Astrocyte of the spinal cord (primary cell): ENCODE measurements around the gene ANP32B.
"Not testable (repeated sequence)": the region's sequence is repeated elsewhere in the genome, so short reads cannot be mapped to it uniquely, and the experiment has no call there.

Source experiments
- DNase-seq: peaks from one replicate; pipeline ENCODE4 v3.0.0; 2011; ENCODE audit warnings: low read depth, low spot score
- H3K4me3 ChIP-seq: 2 replicates; pipeline ENCODE4 v1.5.1; 2011; ENCODE audit warnings: low read depth, mild to moderate bottlenecking, low read length, moderate library complexity
- in situ Hi-C: cut with HindIII; loops from 2 replicates; pipeline ENCODE4 v1.10.0; 2017; ENCODE audit warnings: low sequenced_read_pairs
- TF ChIP-seq, protein P1 (sequence below): IDR thresholded peaks from 2 replicates; pipeline ENCODE4 v1.5.1; 2012; ENCODE audit warnings: low read depth, mild to moderate bottlenecking, low read length, inconsistent platforms

ANP32B gene

DNA sequence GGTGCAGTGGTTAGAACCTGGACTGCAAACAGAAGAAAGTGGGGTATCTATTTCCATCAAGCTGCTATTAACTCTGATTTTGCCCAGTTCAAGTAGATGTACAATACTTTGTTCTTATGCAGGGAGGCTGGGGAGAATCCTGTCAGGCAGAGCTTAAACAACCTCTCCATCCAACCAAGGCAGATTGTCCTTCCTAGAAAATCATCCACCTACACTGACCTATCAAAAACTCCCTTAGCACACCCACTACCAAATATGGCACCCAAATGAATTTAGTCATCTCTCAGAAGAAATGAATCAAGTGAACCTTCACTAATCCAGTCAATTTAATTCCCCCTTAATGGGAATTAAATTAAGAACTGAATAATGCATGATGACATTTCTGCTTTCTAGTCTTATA, 26.8 kb upstream of the ANP32B start:
- TF ChIP-seq, protein P1, sequence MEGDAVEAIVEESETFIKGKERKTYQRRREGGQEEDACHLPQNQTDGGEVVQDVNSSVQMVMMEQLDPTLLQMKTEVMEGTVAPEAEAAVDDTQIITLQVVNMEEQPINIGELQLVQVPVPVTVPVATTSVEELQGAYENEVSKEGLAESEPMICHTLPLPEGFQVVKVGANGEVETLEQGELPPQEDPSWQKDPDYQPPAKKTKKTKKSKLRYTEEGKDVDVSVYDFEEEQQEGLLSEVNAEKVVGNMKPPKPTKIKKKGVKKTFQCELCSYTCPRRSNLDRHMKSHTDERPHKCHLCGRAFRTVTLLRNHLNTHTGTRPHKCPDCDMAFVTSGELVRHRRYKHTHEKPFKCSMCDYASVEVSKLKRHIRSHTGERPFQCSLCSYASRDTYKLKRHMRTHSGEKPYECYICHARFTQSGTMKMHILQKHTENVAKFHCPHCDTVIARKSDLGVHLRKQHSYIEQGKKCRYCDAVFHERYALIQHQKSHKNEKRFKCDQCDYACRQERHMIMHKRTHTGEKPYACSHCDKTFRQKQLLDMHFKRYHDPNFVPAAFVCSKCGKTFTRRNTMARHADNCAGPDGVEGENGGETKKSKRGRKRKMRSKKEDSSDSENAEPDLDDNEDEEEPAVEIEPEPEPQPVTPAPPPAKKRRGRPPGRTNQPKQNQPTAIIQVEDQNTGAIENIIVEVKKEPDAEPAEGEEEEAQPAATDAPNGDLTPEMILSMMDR: no peak
- in situ Hi-C loops: no loop called here
- no peak for DNase-seq
- no peak overlapping the region for H3K4me3 ChIP-seq

DNA sequence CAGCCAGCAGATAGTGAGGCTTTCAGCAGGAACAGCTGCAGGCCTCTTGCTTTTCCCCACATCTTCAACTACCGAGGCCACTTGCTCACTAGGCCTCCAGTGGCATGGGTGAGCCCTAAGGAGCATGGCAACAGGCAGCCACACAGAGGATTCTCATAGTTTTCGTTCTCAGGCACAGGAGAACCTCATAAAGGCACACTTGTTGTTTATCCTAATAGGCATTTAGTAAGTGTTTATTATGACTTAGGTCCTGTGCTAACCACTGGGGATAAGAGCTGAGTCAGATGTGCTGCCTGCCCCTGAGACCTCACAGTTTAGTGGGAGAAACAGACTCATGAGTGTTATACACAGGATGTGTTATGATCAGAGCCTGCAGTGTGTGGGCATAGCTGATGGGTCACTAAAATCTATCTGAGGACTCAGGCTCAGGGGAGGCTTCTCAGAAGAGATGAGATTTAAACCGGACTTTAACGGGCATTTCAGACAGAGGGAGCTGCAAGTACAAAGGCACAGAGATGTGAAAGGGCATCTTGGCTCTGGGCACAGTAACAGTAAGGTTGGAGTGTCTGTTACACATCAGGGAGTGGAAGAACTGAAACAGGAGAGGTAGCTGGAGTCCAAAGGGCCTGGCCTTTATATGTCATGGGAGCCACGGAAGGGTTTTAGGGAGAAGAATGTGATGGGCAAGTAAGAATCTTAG, 24.2 kb upstream of the ANP32B start:
- H3K4me3 ChIP-seq: no peak overlapping the region
- peak; percentile 38 for DNase-seq
- in situ Hi-C loops: no loop called here
- TF ChIP-seq, protein P1: no peak

DNA sequence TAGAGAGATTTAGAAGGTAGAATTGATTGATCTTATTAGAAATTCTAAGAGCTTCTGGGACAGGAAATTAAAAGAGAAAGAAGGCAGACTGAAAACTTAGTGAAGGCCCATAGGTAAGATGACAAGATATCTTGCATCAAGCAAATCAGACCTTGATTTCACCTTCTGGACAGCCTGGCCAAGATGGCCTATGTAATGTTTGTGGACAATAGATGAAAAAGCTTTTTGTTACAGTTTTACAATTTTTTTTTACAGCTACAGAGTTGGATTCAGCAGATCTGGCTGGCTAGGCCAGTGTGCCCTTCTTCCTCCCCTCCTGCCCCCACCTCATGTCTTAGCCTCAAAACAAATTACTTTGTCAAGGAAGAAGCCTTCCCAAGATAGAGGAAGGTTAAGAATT, 23.6 kb upstream of the ANP32B start:
- no peak for DNase-seq
- H3K4me3 ChIP-seq: no peak overlapping the region
- TF ChIP-seq, protein P1: no peak
- in situ Hi-C loops: no loop called here

DNA sequence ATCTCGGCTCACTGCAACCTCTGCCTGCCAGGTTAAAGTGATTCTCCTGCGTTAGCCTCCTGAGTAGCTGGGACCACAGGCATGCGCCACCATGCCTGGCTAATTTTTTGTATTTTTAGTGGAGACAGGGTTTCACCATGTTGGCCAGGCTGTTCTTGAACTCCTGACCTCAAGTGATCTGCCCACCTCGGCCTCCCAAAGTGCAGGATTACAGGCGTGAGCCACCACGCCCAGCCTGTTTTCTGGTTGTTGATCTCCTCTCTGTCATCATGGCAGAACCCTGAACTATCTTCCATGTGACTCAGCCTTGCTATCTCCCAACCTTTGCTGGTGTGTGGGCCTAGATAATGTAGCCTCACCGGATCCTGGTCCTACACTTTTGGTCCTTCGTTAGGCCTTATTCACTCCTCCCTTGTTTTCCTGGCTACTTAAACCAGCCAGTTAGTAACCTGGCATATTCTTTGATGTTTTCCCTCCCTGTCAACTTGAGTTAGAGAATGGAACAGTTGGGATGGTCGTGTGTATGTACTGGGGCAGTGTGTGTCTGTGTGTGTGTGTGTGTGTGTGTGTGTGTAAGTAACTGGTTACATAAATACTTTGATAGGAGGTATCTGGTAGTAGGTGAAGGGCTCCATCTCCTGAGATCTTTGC, 22.3 kb upstream of the ANP32B start:
- DNase-seq, in situ Hi-C loops, H3K4me3 ChIP-seq: not testable (repeated sequence)

DNA sequence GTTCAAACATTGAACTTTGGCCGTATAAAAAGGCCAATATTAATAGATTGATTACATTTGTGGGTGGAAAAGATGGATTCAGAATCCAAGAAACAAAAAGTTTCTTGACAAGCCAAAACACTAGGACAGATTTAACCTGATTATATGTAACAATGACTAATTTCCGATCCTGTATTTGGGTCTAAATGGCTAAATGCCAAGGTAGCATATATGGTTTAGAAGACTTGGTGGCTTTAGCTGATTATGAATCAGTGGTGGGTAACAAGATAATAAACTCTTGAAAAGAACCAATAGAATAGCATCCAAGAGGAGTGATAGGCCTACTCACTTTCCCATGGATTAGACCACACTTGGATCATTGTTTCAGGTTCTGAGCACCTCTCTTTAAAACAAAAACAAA, 21.8 kb upstream of the ANP32B start:
- H3K4me3 ChIP-seq: no peak overlapping the region
- in situ Hi-C loops: no loop called here
- TF ChIP-seq, protein P1: no peak
- no peak for DNase-seq

DNA sequence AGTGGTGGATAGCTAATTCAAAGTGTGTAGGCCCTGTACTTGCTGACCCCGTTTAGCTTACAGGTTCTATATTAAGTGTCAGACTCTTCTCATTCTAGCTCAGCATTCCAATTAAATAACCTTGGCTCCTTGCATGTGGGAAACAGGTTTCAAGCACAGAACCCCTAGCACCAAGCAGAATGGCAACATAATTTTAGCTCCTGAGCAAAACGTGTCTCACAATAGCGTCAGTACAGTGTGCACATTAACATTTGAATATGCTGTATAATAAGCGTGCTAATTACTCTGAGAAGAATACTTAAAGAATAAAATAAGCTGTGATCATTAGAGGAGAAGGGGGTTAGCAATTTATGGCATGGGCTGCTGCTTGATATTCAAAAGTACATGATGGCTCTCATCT, 21.0 kb upstream of the ANP32B start:
- H3K4me3 ChIP-seq: no peak overlapping the region
- in situ Hi-C loops: no loop called here
- TF ChIP-seq, protein P1: no peak
- DNase-seq: no peak

DNA sequence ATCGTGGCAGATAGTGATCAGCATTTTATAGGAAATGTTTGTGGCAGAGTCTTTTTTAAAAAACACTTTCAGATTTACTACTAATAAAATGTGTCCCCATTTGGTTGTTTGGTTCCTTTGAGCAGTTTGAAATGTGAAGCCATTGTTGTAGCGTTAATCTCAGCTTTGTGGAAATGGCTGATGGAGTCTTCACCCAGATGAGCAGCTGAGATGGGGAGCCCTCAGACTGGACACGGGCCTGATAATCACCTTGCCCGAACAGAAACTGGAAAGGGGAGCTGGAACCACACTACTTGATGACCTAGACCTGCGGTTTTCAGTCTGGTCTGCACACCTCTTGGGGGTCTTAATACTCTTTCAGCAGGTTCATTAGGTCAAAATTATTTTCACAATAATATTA, 20.6 kb upstream of the ANP32B start:
- DNase-seq: no peak
- in situ Hi-C loops: no loop called here
- TF ChIP-seq, protein P1: no peak
- no peak overlapping the region for H3K4me3 ChIP-seq
